ENCODE results near the gene DEPP1.

DNA sequence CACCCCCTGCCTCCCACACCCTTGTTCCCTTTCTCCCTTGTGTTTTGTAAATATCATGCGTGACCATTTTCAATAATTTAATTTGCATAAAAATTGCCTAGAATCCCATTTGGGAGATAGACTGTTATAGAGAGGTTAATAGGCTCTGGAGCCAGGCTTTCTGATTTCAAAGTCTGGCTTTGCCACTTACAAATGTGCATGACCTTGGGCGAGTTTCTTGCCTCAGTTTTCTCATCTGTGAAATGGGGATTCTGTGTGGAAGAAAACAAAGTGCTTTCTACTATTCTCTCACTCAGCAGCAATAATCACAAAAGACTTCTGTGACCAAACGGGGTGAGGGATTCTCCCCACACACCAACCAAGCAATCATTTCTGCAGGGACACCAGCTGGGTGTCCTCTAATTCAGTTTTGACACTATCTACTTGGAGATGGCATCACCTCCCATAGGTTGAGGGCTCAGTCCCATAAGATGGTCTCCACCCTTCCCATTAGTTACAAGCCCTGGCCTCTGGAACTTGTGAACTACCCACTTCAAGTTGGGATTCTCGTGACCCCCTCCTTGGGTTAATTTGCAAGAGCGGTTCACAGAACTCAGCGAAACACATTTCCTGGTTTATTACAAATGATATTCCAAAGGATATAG is 18.6 kb upstream of the DEPP1 start:
- TF ChIP-seq, protein P1, sequence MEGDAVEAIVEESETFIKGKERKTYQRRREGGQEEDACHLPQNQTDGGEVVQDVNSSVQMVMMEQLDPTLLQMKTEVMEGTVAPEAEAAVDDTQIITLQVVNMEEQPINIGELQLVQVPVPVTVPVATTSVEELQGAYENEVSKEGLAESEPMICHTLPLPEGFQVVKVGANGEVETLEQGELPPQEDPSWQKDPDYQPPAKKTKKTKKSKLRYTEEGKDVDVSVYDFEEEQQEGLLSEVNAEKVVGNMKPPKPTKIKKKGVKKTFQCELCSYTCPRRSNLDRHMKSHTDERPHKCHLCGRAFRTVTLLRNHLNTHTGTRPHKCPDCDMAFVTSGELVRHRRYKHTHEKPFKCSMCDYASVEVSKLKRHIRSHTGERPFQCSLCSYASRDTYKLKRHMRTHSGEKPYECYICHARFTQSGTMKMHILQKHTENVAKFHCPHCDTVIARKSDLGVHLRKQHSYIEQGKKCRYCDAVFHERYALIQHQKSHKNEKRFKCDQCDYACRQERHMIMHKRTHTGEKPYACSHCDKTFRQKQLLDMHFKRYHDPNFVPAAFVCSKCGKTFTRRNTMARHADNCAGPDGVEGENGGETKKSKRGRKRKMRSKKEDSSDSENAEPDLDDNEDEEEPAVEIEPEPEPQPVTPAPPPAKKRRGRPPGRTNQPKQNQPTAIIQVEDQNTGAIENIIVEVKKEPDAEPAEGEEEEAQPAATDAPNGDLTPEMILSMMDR (conservative IDR thresholded peaks at IDR 0.05; ENCODE audit: low read depth, low read length): no peak
- TF ChIP-seq POLR2A (IDR thresholded peaks at IDR 0.05; ENCODE audit: low read depth, low read length) (no peak), RFX5 (IDR thresholded peaks at IDR 0.05; ENCODE audit: low read depth, low read length) (no peak), SMC3 (IDR thresholded peaks at IDR 0.05; ENCODE audit: low read depth, low read length) (no peak), CHD1 (IDR thresholded peaks at IDR 0.05; ENCODE audit: low read depth, low read length) (no peak), BHLHE40 (IDR thresholded peaks at IDR 0.05; ENCODE audit: low read depth, low read length) (no peak), MAZ (IDR thresholded peaks at IDR 0.05; ENCODE audit: borderline replicate concordance, low read depth, low read length) (no peak), RCOR1 (IDR thresholded peaks at IDR 0.05; ENCODE audit: insufficient replicate concordance, low read length) (no peak), RAD21 (IDR thresholded peaks at IDR 0.05; ENCODE audit: low read length) (no peak), FOS (IDR thresholded peaks at IDR 0.05; ENCODE audit: low read depth, low read length) (no peak)
- TF ChIP-seq, protein P2, sequence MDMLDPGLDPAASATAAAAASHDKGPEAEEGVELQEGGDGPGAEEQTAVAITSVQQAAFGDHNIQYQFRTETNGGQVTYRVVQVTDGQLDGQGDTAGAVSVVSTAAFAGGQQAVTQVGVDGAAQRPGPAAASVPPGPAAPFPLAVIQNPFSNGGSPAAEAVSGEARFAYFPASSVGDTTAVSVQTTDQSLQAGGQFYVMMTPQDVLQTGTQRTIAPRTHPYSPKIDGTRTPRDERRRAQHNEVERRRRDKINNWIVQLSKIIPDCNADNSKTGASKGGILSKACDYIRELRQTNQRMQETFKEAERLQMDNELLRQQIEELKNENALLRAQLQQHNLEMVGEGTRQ (IDR thresholded peaks at IDR 0.05; ENCODE audit: low read depth, low read length): no peak

All from IMR-90 (cell line).